Measurements from ENCODE around the gene TBC1D14. TPM values are rescaled to one million over a fixed set of nuclear protein-coding genes. Genes with fewer than 3 reads are reported as not detected.

Gene TBC1D14
- total RNA-seq, 1 donor from 2014 or later, result 33.2 TPM

GRCh38 chr4:7042503-7043283 is 133.1 kb downstream of the TBC1D14 start:
- DNase-seq (ENCODE audit: extremely low spot score, unreplicated experiment), result peak; percentile 100
- Mint-ChIP-seq H3K36me3 (ENCODE audit: unreplicated experiment) (peaks cover 3% of the 10 kb centered on the region), H3K27ac (ENCODE audit: unreplicated experiment) (peak overlapping the region; percentile 90), H3K4me3 (ENCODE audit: unreplicated experiment) (peak overlapping the region; percentile 90), H3K9me3 (ENCODE audit: unreplicated experiment) (no peaks in the 10 kb centered on the region), H3K4me1 (ENCODE audit: unreplicated experiment) (peaks cover 41% of the 10 kb centered on the region), H3K27me3 (ENCODE audit: unreplicated experiment) (no peaks in the 10 kb centered on the region)
- TF ChIP-seq CTCF (IDR thresholded peaks at IDR 0.05), result peak; percentile 48

GRCh38 chr4:7043284-7044136 is 133.9 kb downstream of the TBC1D14 start, which contains the start of gene TADA2B:
Gene TADA2B (plus strand): TSS chr4:7043372. CDS start chr4:7043580, 208 bp downstream.
- H3K36me3 Mint-ChIP-seq (ENCODE audit: unreplicated experiment), result peaks cover 3% of the 10 kb centered on the region
- peak; percentile 88 for DNase-seq (ENCODE audit: extremely low spot score, unreplicated experiment)
- H3K4me1 Mint-ChIP-seq (ENCODE audit: unreplicated experiment), result peaks cover 41% of the 10 kb centered on the region
- H3K27ac Mint-ChIP-seq (ENCODE audit: unreplicated experiment), result peak within 1 kb of the TSS; percentile 90
- no peaks in the 10 kb centered on the region for H3K27me3 Mint-ChIP-seq (ENCODE audit: unreplicated experiment)
- H3K9me3 Mint-ChIP-seq (ENCODE audit: unreplicated experiment), result no peaks in the 10 kb centered on the region
- H3K4me3 Mint-ChIP-seq (ENCODE audit: unreplicated experiment), result peak within 1 kb of the TSS; percentile 90
- no peak for TF ChIP-seq CTCF (IDR thresholded peaks at IDR 0.05)

GRCh38 chr4:7044137-7044930 is 134.7 kb downstream of the TBC1D14 start:
- no peak for DNase-seq (ENCODE audit: extremely low spot score, unreplicated experiment)
- no peak for TF ChIP-seq CTCF (IDR thresholded peaks at IDR 0.05)
- Mint-ChIP-seq H3K4me3 (ENCODE audit: unreplicated experiment) (peak overlapping the region; percentile 84), H3K27me3 (ENCODE audit: unreplicated experiment) (no peaks in the 10 kb centered on the region), H3K4me1 (ENCODE audit: unreplicated experiment) (peaks cover 41% of the 10 kb centered on the region), H3K36me3 (ENCODE audit: unreplicated experiment) (peaks cover 3% of the 10 kb centered on the region), H3K9me3 (ENCODE audit: unreplicated experiment) (no peaks in the 10 kb centered on the region), H3K27ac (ENCODE audit: unreplicated experiment) (peak overlapping the region; percentile 69)

DNA sequence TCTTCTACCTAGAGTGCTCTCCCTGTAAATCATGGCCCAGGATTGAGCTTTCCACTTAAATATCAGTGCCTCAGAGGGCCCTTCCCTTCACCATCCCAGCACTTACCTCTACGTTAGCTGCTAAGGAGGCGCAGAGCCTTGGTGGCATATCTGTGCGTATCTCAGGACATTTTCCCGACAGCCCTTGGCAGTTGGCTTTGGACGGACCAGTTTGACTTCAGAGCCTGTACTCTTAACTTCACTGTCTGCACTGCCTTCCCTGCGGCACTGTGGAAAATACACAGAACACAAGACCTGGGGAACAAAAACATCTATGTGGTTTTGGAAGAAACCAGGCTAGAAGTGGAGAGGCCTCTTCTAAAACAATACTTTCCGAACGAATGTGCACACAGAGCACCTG is 135.9 kb downstream of the TBC1D14 start:
- Mint-ChIP-seq H3K27me3 (ENCODE audit: unreplicated experiment) (no peaks in the 10 kb centered on the region), H3K4me1 (ENCODE audit: unreplicated experiment) (peaks cover 41% of the 10 kb centered on the region), H3K4me3 (ENCODE audit: unreplicated experiment) (peak overlapping the region; percentile 84), H3K9me3 (ENCODE audit: unreplicated experiment) (no peaks in the 10 kb centered on the region), H3K27ac (ENCODE audit: unreplicated experiment) (peak overlapping the region; percentile 28), H3K36me3 (ENCODE audit: unreplicated experiment) (peaks cover 3% of the 10 kb centered on the region)
- no peak for TF ChIP-seq CTCF (IDR thresholded peaks at IDR 0.05)
- no peak for DNase-seq (ENCODE audit: extremely low spot score, unreplicated experiment)

Data from osteocyte (in vitro differentiated cells).